Stimulated activated memory B cell treated with anti-CD40 and anti-IgM and Interleukin-4, amounts not matched to agents 10 μg/mL and 1 μg/mL and 100 μg/mL, for 72 hours (primary cell): ENCODE data around the gene TUBD1.
A peak's percentile ranks its signal among the peaks of the same experiment; 100 is the strongest.
"Not testable (repeated sequence)": the region's sequence is repeated elsewhere in the genome, so short reads cannot be mapped to it uniquely, and the experiment has no call there.

Experiments
- ATAC-seq: fragments of 150-1000 bp; cut with Tn5 transposase; 2 replicates; pipeline ENCODE4 v1.10.0; 2021
- H3K27ac Mint-ChIP-seq: one replicate; pipeline ENCODE4 v1.8.0; 2022; ENCODE audit warnings: mild to moderate bottlenecking, mixed read lengths
- H3K27me3 Mint-ChIP-seq: one replicate; pipeline ENCODE4 v1.8.0; 2022; ENCODE audit warnings: mixed read lengths
- H3K36me3 Mint-ChIP-seq: one replicate; pipeline ENCODE4 v1.8.0; 2022; ENCODE audit warnings: mixed read lengths
- H3K4me1 Mint-ChIP-seq: one replicate; pipeline ENCODE4 v1.8.0; 2022; ENCODE audit warnings: mixed read lengths
- H3K4me3 Mint-ChIP-seq: one replicate; pipeline ENCODE4 v1.8.0; 2022; ENCODE audit warnings: mild to moderate bottlenecking, moderate library complexity, mixed read lengths
- H3K9me3 Mint-ChIP-seq: one replicate; pipeline ENCODE4 v1.8.0; 2022; ENCODE audit warnings: mixed read lengths

The TUBD1 gene

DNA sequence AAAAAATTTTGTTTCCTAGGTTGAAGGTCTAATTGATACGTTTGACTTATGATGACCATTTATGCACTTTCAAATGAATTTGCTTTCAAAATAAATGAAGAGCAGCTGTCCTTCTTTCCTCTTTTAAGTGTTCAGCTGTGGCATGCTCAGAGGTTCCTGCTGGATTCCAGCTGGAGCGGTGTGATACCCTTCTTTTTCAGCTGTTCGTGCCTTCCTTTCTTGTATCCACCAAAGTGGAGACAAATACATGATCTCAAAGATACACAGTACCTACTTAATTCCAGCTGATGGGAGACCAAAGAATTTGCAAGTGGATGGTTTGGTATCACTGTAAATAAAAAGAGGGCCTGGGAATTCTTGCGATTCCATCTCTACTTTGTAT lies 50.9 kb downstream of the TUBD1 start:
- ATAC-seq, H3K9me3 Mint-ChIP-seq, H3K27me3 Mint-ChIP-seq: not testable (repeated sequence)
- H3K27ac Mint-ChIP-seq, result peak overlapping the region; percentile 100
- H3K4me1 Mint-ChIP-seq, result peaks cover 61% of the 10 kb centered on the region
- H3K36me3 Mint-ChIP-seq, result peaks cover 46% of the 10 kb centered on the region
- peak overlapping the region; percentile 75 for H3K4me3 Mint-ChIP-seq

DNA sequence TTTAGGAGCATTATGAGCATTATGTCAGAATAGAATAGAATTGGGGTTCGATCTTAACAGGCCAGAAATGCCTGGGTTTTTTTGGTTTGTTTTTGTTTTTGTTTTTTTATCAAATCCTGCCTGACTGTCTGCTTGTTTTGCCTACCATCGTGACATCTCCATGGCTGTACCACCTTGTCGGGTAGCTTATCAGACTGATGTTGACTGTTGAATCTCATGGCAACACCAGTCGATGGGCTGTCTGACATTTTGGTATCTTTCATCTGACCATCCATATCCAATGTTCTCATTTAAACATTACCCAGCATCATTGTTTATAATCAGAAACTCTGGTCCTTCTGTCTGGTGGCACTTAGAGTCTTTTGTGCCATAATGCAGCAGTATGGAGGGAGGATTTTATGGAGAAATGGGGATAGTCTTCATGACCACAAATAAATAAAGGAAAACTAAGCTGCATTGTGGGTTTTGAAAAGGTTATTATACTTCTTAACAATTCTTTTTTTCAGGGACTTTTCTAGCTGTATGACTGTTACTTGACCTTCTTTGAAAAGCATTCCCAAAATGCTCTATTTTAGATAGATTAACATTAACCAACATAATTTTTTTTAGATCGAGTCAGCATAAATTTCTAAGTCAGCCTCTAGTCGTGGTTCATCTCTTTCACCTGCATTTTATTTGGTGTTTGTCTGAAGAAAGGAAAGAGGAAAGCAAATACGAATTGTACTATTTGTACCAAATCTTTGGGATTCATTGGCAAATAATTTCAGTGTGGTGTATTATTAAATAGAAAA lies 51.5 kb downstream of the TUBD1 start:
- not testable (repeated sequence) for H3K27me3 Mint-ChIP-seq, ATAC-seq, H3K9me3 Mint-ChIP-seq
- H3K36me3 Mint-ChIP-seq, result peaks cover 46% of the 10 kb centered on the region
- H3K27ac Mint-ChIP-seq, result peak overlapping the region; percentile 100
- H3K4me3 Mint-ChIP-seq, result peak overlapping the region; percentile 99
- H3K4me1 Mint-ChIP-seq, result peaks cover 61% of the 10 kb centered on the region

DNA sequence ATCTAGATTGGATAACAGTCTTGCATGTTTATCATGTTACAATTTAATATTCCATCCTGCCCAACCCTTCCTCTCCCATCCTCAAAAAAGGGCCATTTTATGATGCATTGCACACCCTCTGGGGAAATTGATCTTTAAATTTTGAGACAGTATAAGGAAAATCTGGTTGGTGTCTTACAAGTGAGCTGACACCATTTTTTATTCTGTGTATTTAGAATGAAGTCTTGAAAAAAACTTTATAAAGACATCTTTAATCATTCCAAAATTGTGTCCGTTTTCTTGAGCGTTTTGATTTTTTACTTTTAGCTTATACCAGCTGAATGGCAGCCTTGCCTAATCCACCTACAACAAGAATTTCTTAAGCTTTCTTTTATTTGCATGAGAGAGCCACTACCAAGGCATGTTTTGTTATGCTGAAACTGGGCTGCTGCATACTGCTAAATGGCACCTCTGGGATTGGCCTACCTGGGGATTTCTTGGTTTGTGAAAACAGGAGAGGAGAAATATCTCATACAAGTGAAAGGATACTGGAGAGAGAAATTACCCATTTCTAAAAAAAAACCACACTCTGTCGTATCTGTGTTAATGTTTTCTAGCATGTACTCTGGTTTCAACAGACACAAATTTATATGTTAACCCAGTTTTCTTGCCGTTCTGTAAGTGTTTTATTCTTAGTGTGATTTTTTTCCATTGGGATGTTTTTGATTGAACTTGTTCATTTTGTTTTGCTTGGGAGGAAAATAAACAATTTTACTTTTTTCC lies 52.2 kb downstream of the TUBD1 start:
- ATAC-seq, result no peak
- peak overlapping the region; percentile 100 for H3K27ac Mint-ChIP-seq
- H3K36me3 Mint-ChIP-seq, result peaks cover 46% of the 10 kb centered on the region
- H3K9me3 Mint-ChIP-seq, result no peaks in the 10 kb centered on the region
- H3K27me3 Mint-ChIP-seq, result no peaks in the 10 kb centered on the region
- peaks cover 54% of the 10 kb centered on the region for H3K4me1 Mint-ChIP-seq
- H3K4me3 Mint-ChIP-seq, result peak overlapping the region; percentile 99

DNA sequence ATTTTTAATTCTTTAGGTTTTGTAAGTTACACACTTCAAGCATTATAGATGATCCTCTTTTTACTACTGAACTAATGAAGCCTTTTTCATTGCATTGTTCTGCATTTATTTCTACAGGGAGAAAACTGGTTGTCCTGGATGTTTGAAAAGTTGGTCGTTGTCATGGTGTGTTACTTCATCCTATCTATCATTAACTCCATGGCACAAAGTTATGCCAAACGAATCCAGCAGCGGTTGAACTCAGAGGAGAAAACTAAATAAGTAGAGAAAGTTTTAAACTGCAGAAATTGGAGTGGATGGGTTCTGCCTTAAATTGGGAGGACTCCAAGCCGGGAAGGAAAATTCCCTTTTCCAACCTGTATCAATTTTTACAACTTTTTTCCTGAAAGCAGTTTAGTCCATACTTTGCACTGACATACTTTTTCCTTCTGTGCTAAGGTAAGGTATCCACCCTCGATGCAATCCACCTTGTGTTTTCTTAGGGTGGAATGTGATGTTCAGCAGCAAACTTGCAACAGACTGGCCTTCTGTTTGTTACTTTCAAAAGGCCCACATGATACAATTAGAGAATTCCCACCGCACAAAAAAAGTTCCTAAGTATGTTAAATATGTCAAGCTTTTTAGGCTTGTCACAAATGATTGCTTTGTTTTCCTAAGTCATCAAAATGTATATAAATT lies 53.0 kb downstream of the TUBD1 start:
- peaks cover 46% of the 10 kb centered on the region for H3K36me3 Mint-ChIP-seq

DNA sequence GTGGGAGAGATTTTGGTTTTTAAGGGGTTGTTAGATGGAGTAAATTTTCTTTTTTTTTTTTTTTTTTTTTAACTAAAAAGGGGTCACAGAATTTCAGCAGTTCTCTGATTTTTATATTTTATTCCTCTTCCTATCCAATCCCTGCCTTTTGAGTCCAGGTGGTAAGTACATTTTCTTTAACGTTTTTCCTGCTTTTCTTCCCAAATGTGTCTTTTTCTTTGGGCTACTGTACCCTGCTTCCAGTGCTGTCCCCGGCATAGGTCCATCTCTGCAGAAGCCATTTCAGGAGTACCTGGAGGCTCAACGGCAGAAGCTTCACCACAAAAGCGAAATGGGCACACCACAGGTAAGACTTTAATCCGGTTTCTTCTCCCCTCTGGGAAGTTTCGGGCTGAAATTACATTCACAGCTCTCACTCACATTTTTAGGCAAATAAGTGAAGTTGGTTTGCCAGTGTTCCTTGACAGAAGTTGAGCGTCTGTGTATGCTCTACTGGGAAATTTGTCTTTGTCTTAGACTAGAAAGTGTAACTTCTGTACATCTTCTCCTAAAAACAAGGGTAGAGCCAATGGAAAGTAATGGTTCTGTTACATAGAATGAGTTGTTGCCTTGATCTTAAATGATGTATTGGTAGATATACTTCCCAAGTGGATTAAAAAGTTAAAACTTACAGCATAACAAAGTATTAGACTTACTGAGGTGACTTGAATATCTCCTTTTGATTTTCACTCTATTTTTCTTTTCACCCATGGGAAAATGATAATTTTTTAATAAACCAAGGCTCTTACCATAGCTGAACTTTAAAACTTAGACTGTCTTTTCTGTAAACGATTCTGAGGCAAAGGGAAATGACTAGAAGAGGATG lies 54.5 kb downstream of the TUBD1 start:
- H3K4me1 Mint-ChIP-seq, result peaks cover 48% of the 10 kb centered on the region

More for the DNA sequence above, 53.0 kb downstream of the TUBD1 start:
- H3K9me3 Mint-ChIP-seq, result no peaks in the 10 kb centered on the region
- H3K4me1 Mint-ChIP-seq, result peaks cover 51% of the 10 kb centered on the region
- ATAC-seq, result no peak
- H3K4me3 Mint-ChIP-seq, result peak overlapping the region; percentile 99
- peak overlapping the region; percentile 100 for H3K27ac Mint-ChIP-seq
- no peaks in the 10 kb centered on the region for H3K27me3 Mint-ChIP-seq

DNA sequence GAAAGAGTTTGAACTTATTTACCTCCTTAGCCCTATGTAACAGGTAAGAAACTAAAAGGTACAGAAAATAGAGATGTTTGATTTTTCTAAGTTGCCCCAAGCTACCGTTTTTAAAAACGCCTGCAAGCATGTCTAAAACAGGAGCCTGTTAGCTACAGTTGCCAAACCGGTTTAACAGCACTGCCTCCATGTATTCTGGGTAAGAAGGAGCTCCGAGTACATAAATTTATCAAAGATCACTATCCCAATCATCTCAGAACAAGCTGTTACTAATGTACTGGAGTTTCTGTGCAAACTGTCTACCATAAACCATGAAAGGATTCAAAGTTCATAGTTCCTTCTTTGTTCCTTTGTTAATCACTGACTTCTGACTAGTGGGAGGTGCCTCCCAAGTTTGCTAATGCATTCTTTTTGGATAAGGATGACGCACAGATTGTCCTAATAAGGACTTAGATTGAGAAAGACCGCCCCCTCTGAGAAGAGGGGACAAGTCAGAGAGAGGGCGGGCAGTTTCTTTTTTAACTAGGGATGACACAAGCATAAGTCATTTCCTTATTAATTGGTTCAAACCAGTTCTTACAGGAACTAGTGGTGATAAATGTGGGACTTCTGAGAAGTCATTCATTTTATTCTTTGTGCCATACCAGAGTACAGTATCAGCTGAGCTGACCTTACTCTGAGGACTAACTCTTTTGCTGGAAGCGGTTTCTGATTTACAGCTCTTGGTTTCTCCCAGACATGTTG lies 55.3 kb downstream of the TUBD1 start:
- peak; percentile 95 for ATAC-seq
- H3K36me3 Mint-ChIP-seq, result peaks cover 46% of the 10 kb centered on the region
- no peaks in the 10 kb centered on the region for H3K27me3 Mint-ChIP-seq
- H3K4me3 Mint-ChIP-seq, result peak overlapping the region; percentile 99
- no peaks in the 10 kb centered on the region for H3K9me3 Mint-ChIP-seq
- peak overlapping the region; percentile 100 for H3K27ac Mint-ChIP-seq
- H3K4me1 Mint-ChIP-seq, result peaks cover 48% of the 10 kb centered on the region

More for the DNA sequence above, 54.5 kb downstream of the TUBD1 start:
- Mint-ChIP-seq H3K36me3 (peaks cover 46% of the 10 kb centered on the region), H3K27ac (peak overlapping the region; percentile 100), H3K4me3 (peak overlapping the region; percentile 99), H3K9me3 (no peaks in the 10 kb centered on the region), H3K27me3 (no peaks in the 10 kb centered on the region)
- ATAC-seq, result no peak

DNA sequence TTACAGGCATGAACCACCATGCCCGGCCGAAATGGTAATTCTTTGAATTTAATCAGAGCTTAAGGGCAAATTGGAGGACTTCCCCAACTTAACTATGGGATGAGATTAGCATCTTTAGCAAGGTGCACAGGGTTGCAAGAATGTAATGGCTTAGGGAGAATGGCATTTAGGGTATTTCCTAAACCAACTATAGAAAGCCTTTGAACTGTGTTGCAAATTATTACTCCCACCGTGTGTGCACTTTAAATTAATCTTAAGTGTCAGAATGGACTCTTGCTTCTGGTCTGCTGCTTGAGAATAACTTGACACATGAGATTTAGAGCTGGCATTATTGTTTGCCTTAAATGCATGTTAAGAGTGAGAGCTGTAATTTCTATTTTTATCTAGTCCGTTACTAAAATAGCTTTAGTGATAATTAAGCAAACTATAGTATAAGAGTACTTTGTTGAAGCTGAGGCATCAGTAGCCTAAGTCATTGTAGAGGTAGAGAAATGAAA lies 59.8 kb downstream of the TUBD1 start:
- Mint-ChIP-seq H3K9me3 (no peaks in the 10 kb centered on the region), H3K27ac (peak overlapping the region; percentile 79), H3K4me3 (no peak overlapping the region), H3K36me3 (peaks cover 2% of the 10 kb centered on the region), H3K27me3 (no peaks in the 10 kb centered on the region), H3K4me1 (peaks cover 55% of the 10 kb centered on the region)
- no peak for ATAC-seq

DNA sequence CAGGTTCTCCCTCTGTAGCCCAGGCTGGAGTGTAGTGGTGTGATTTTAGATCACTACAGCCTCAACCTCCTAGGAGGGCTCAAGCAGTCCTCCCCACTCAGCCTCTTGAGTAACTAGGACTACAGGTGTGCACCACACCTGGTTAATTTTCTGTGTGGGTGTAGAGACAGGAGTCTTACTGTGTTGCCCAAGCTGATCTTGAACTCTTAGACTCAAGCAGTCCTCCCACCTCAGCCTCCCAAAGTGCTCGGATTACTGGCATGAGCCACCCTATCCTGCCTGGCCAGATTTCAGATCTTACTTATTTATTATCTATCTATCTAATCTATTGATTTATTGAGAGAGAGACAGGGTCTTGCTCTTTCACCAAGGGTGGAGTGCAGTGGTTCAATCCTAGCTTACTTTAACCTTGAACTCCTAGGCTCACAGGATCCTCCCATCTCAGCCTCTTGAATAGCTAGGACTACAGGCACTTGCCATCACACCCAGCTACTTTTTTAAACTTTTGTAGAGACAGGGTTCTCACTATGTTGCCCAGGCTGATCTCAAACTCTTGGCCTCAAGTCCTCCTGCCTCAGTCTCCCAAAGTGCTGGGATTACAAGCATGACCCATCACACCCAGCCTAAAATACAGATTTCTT lies 61.8 kb downstream of the TUBD1 start:
- no peak overlapping the region for H3K4me3 Mint-ChIP-seq
- H3K36me3 Mint-ChIP-seq, result no peaks in the 10 kb centered on the region
- no peaks in the 10 kb centered on the region for H3K9me3 Mint-ChIP-seq

DNA sequence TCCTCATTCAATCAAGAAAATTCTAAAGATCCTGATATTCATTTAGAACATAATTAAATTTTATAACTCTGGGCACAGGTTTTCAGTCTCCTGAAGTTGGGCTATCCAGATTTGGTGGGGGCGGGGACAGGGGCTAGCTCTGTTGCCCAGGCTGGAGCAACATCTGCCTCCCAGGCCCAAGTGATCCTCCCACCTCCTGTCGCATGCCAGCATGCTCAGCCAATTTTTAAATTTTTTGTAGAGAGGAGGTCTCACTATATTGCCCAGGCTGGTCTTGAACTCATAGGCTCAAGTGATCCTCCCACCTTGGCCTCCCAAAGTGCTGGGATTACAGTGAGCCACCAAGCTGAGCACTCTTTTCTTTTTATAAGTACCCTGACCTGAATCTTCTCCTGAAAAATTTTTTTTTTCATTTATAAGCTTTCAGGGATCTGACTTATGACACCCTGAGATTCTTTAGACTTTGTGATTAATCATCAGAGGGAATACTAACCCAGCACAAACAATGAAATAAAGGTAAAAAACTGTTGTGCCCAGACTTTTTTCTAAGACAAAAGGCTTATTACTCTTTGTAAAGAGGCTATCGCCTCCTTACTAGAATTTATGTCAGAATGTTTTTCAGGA lies 62.6 kb downstream of the TUBD1 start:
- H3K9me3 Mint-ChIP-seq, result no peaks in the 10 kb centered on the region
- no peaks in the 10 kb centered on the region for H3K27me3 Mint-ChIP-seq
- no peaks in the 10 kb centered on the region for H3K36me3 Mint-ChIP-seq
- no peak overlapping the region for H3K4me3 Mint-ChIP-seq
- no peak for ATAC-seq
- H3K4me1 Mint-ChIP-seq, result peaks cover 66% of the 10 kb centered on the region
- peak overlapping the region; percentile 97 for H3K27ac Mint-ChIP-seq

More for the DNA sequence above, 61.8 kb downstream of the TUBD1 start:
- Mint-ChIP-seq H3K27me3 (no peaks in the 10 kb centered on the region), H3K27ac (peak overlapping the region; percentile 97), H3K4me1 (peaks cover 58% of the 10 kb centered on the region)
- ATAC-seq, result no peak

DNA sequence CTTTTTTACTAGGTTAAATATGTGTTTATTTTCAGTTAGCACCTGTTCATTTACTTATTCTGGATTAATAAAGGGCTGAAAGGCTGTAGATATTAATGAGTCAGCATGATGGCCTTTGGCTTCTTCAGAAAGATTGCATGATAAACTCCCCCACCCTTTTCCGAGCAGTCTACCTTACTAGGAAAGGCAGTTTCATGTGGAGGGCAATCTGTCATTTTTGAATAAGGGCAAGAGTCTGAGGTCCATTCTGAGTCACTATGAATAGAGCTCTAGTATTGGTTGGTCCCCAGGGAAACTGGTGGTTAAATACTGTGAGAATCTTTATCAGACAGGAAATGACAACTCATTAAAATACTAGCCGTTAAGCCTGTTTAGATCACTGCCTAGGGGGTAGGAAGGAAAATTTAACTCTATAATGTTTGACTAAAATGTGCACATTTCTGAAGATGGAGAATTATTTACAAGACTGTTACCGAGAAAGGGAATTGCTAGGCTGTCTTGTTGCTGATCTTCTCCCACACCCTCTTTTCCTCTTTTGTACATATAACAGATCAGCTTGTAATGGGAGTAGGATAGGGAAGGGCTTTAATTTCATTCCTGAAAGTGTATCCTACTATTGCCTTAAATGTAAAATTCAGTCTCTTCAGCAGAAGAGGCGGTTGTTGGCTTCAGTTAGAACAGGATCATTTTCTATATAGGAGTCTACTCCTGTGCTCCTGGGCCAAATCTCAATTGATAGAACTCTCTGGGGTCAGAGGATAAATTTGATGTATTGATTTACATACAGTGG lies 63.3 kb downstream of the TUBD1 start:
- Mint-ChIP-seq H3K9me3 (no peaks in the 10 kb centered on the region), H3K4me3 (peak overlapping the region; percentile 77), H3K27ac (peak overlapping the region; percentile 97), H3K4me1 (peaks cover 66% of the 10 kb centered on the region), H3K36me3 (no peaks in the 10 kb centered on the region), H3K27me3 (no peaks in the 10 kb centered on the region)
- ATAC-seq, result peak; percentile 93

DNA sequence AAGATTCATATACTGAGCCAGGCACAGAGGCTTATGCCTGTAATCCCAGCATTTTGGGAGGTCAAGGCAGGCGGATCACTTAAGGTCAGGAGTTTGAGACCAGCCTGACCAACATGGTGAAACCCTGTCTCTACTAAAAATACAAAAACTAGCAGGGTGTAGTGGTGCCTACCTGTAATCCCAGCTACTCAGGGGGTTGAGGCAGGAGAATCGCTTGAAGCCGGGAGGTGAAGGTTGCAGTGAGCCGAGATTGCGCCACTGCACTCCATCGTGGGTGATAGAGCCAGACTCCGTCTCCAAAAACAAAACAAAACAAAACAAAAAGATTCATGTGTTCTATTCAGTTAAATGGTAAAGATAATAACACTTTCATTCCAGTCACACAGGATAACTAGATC lies 63.9 kb downstream of the TUBD1 start:
- not testable (repeated sequence) for H3K36me3 Mint-ChIP-seq, H3K27me3 Mint-ChIP-seq, H3K9me3 Mint-ChIP-seq
- ATAC-seq, result peak; percentile 4
- peak overlapping the region; percentile 77 for H3K4me3 Mint-ChIP-seq
- peaks cover 66% of the 10 kb centered on the region for H3K4me1 Mint-ChIP-seq
- peak overlapping the region; percentile 97 for H3K27ac Mint-ChIP-seq

DNA sequence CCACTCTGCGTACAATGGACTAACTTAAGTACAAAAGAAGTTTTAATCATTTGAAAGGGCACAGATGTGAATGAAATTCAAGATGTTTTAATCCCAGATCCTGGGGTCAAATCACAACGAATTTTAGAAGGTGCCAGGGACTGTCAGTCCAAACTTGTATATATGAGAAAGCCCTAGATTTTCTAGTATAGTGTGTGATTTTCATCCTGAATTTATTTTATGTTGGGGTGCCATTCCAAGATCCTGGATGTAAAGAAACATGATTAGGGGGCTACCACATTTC lies 64.3 kb downstream of the TUBD1 start:
- Mint-ChIP-seq H3K27me3 (no peaks in the 10 kb centered on the region), H3K36me3 (peaks cover 4% of the 10 kb centered on the region), H3K27ac (peak overlapping the region; percentile 97), H3K9me3 (no peaks in the 10 kb centered on the region), H3K4me1 (peaks cover 65% of the 10 kb centered on the region), H3K4me3 (peak overlapping the region; percentile 77)
- no peak for ATAC-seq
